H9 (cell line): Measurements from ENCODE around the gene SELENOM. TPM values are rescaled to one million over a fixed set of nuclear protein-coding genes. Genes with fewer than 3 reads are reported as not detected.

Experiments used
- DNase-seq: peaks from one replicate; pipeline ENCODE4 v3.0.0-alpha.2; 2017
- H2AFZ ChIP-seq: one replicate; pipeline ENCODE4 v1.6.1; 2013; ENCODE audit warnings: mild to moderate bottlenecking, low read length, control low read depth, moderate library complexity
- H2AK5ac ChIP-seq: 2 replicates; pipeline ENCODE4 v1.6.1; 2013; ENCODE audit warnings: low read length, control low read depth, mixed read lengths; ENCODE audit not compliant: insufficient read length
- H2BK120ac ChIP-seq: one replicate; pipeline ENCODE4 v1.6.1; 2013; ENCODE audit warnings: low read depth, mild to moderate bottlenecking, low read length, control low read depth, inconsistent platforms; ENCODE audit not compliant: poor library complexity, severe bottlenecking
- H2BK12ac ChIP-seq: 2 replicates; pipeline ENCODE4 v1.6.1; 2013; ENCODE audit warnings: low read length, control low read depth, mixed read lengths, low read depth; ENCODE audit not compliant: insufficient read length
- H2BK15ac ChIP-seq: 2 replicates; pipeline ENCODE4 v1.6.1; 2013; ENCODE audit warnings: low read depth, low read length, control low read depth
- H2BK20ac ChIP-seq: one replicate; pipeline ENCODE4 v1.6.1; 2013; ENCODE audit warnings: low read depth, mild to moderate bottlenecking, low read length, control low read depth, inconsistent platforms; ENCODE audit not compliant: poor library complexity, severe bottlenecking
- H2BK5ac ChIP-seq: 2 replicates; pipeline ENCODE4 v1.6.1; 2013; ENCODE audit warnings: low read length, control low read depth, mixed read lengths; ENCODE audit not compliant: insufficient read length
- H3K14ac ChIP-seq: 2 replicates; pipeline ENCODE4 v1.6.1; 2013; ENCODE audit warnings: low read length, control low read depth; ENCODE audit not compliant: insufficient read depth
- H3K18ac ChIP-seq: 2 replicates; pipeline ENCODE4 v1.6.1; 2013; ENCODE audit warnings: low read depth, mild to moderate bottlenecking, mixed read lengths, low read length, control low read depth; ENCODE audit not compliant: insufficient read length
- H3K23ac ChIP-seq: 2 replicates; pipeline ENCODE4 v1.6.1; 2013; ENCODE audit warnings: low read length, control low read depth, mixed read lengths, low read depth; ENCODE audit not compliant: insufficient read length
- H3K23me2 ChIP-seq: 2 replicates; pipeline ENCODE4 v1.6.1; 2013; ENCODE audit warnings: low read depth, mild to moderate bottlenecking, mixed read lengths, low read length, control low read depth; ENCODE audit not compliant: insufficient read length, poor library complexity, severe bottlenecking
- H3K27ac ChIP-seq: 2 replicates; pipeline ENCODE4 v1.5.1; 2013; ENCODE audit warnings: low read length, control low read depth, mixed read lengths, low read depth; ENCODE audit not compliant: insufficient read length
- H3K27me3 ChIP-seq: 2 replicates; pipeline ENCODE4 v1.6.1; 2013; ENCODE audit warnings: low read length, control low read depth, inconsistent platforms; ENCODE audit not compliant: insufficient read depth
- H3K4ac ChIP-seq: 2 replicates; pipeline ENCODE4 v1.6.1; 2013; ENCODE audit warnings: low read depth, mild to moderate bottlenecking, control low read depth, inconsistent platforms, low read length, moderate library complexity
- H3K4me1 ChIP-seq: 2 replicates; pipeline ENCODE4 v1.6.1; 2013; ENCODE audit warnings: low read length, control low read depth, inconsistent platforms; ENCODE audit not compliant: insufficient read depth
- H3K4me2 ChIP-seq: 2 replicates; pipeline ENCODE4 v1.6.1; 2013; ENCODE audit warnings: low read length, control low read depth, mixed read lengths; ENCODE audit not compliant: insufficient read length, insufficient read depth
- H3K56ac ChIP-seq: 2 replicates; pipeline ENCODE4 v1.6.1; 2013; ENCODE audit warnings: low read depth, mild to moderate bottlenecking, mixed read lengths, low read length, control low read depth; ENCODE audit not compliant: insufficient read length
- H3K79me1 ChIP-seq: 2 replicates; pipeline ENCODE4 v1.6.1; 2013; ENCODE audit warnings: low read depth, mild to moderate bottlenecking, moderate library complexity, low read length, control low read depth, inconsistent platforms; ENCODE audit not compliant: insufficient read depth, poor library complexity, severe bottlenecking
- H3K79me2 ChIP-seq: 2 replicates; pipeline ENCODE4 v1.6.1; 2013; ENCODE audit warnings: low read length, control low read depth, inconsistent platforms; ENCODE audit not compliant: insufficient read depth
- H3K9ac ChIP-seq: 2 replicates; pipeline ENCODE4 v1.6.1; 2013; ENCODE audit warnings: low read length, control low read depth, mixed read lengths; ENCODE audit not compliant: insufficient read length; ENCODE audit errors: extremely low read depth
- H3K9me3 ChIP-seq: one replicate; pipeline ENCODE4 v1.6.1; 2013; ENCODE audit warnings: low read depth, low read length, inconsistent platforms; ENCODE audit not compliant: control insufficient read depth
- H3T11ph ChIP-seq: one replicate; pipeline ENCODE4 v1.6.1; 2013; ENCODE audit warnings: mild to moderate bottlenecking, low read length, control low read depth, inconsistent platforms
- H4K20me1 ChIP-seq: one replicate; pipeline ENCODE4 v1.6.1; 2013; ENCODE audit not compliant: control insufficient read depth, insufficient read length, insufficient read depth
- H4K5ac ChIP-seq: 2 replicates; pipeline ENCODE4 v1.6.1; 2013; ENCODE audit warnings: low read depth, mild to moderate bottlenecking, mixed read lengths, low read length, control low read depth; ENCODE audit not compliant: insufficient read length
- H4K8ac ChIP-seq: replicated peaks from 2 replicates; pipeline ENCODE4 v1.6.1; 2013; ENCODE audit warnings: low read length, control low read depth, mixed read lengths, low read depth; ENCODE audit not compliant: insufficient read length
- H4K91ac ChIP-seq: 2 replicates; pipeline ENCODE4 v1.6.1; 2013; ENCODE audit warnings: low read depth, mild to moderate bottlenecking, moderate library complexity, mixed read lengths, low read length, control low read depth; ENCODE audit not compliant: insufficient read length
- H3K27ac Mint-ChIP-seq, 3 experiments: 2 replicates in 2 of 3; 3 replicates in 1 of 3; pipeline ENCODE4 v1.8.0; 2020 to 2021; ENCODE audit warnings: mixed read lengths in 3 of 3, mild to moderate bottlenecking in 1 of 3, moderate library complexity in 1 of 3
- H3K27me3 Mint-ChIP-seq: 2 replicates; pipeline ENCODE4 v1.8.0; 2021; ENCODE audit warnings: low read depth, mild to moderate bottlenecking, moderate library complexity, mixed read lengths
- H3K36me3 Mint-ChIP-seq, 3 experiments: 2 replicates in 2 of 3; 3 replicates in 1 of 3; pipeline ENCODE4 v1.8.0; 2020 to 2021; ENCODE audit warnings: low read depth in 3 of 3, mixed read lengths in 3 of 3; ENCODE audit not compliant: insufficient read depth in 1 of 3
- H3K4me1 Mint-ChIP-seq, 2 experiments: 2 replicates each; pipeline ENCODE4 v1.8.0; 2020; ENCODE audit warnings: mixed read lengths in 2 of 2
- H3K4me3 Mint-ChIP-seq, 2 experiments: 2 replicates in 1 of 2; 3 replicates in 1 of 2; pipeline ENCODE4 v1.8.0; 2020 to 2021; ENCODE audit warnings: mild to moderate bottlenecking in 2 of 2, mixed read lengths in 2 of 2, moderate library complexity in 1 of 2
- H3K9me3 Mint-ChIP-seq, 2 experiments: 2 replicates in 1 of 2; 3 replicates in 1 of 2; pipeline ENCODE4 v1.8.0; 2020; ENCODE audit warnings: mild to moderate bottlenecking in 2 of 2, mixed read lengths in 2 of 2, moderate library complexity in 1 of 2
- CTCF ChIP-seq: fragments of 200-600 bp; sonication (generic); conservative IDR thresholded peaks from 3 replicates; pipeline ENCODE4 v1.8.0; 2021; ENCODE audit warnings: antibody characterized with exemption, mild to moderate bottlenecking
- WGBS: extraction: QIAGEN DNeasy Blood & Tissue Kit; methylation state at CpG from one replicate; pipeline ENCODE4 v1.1.7; 2013; ENCODE audit warnings: missing lambda C conversion rate, low lambda C conversion rate, mixed read lengths; ENCODE audit not compliant: insufficient read length; ENCODE audit errors: extremely low coverage; 5-methylcytosine and 5-hydroxymethylcytosine counted together
- total RNA-seq: library from RNA; stranded (reverse); gene quantifications from 2 replicates; pipeline ENCODE4 v1.2.1, GENCODE V29; 2021

SELENOM gene
- total RNA-seq, 1 experiment from 2014 or later: 18.6 TPM

- H3K27ac Mint-ChIP-seq: no peak overlapping the region
- H3K4me1 Mint-ChIP-seq: peaks cover 0 to 4% of the 10 kb centered on the region in 2 experiments; a peak in 2 of 4 replicates
- TF ChIP-seq CTCF: peak; percentile 56
- H2BK20ac ChIP-seq: no peak overlapping the region
- H4K5ac ChIP-seq: no peak overlapping the region
- WGBS: no CpG with 5 or more reads among the region's 3 CpGs
- H3K36me3 Mint-ChIP-seq: peaks cover 0 to 13% (median 5%) of the 10 kb centered on the region in 3 experiments; a peak in 3 of 7 replicates
- H3K23me2 ChIP-seq: no peaks in the 10 kb centered on the region
- H3K27ac ChIP-seq: no peak overlapping the region
- H3K56ac ChIP-seq: no peak overlapping the region
- no peaks in the 10 kb centered on the region for H4K20me1 ChIP-seq
- no peak overlapping the region for H2BK12ac ChIP-seq
- no peak overlapping the region for H3K4me2 ChIP-seq
- no peak overlapping the region for H3K4ac ChIP-seq
- no peaks in the 10 kb centered on the region for H3K79me2 ChIP-seq
- no peak overlapping the region for H3K23ac ChIP-seq
- no peak overlapping the region for H2BK5ac ChIP-seq
- H3T11ph ChIP-seq: no peak overlapping the region
- H3K9ac ChIP-seq: no peak overlapping the region
- no peak overlapping the region for H2AK5ac ChIP-seq
- no peaks in the 10 kb centered on the region for H3K79me1 ChIP-seq
- H2BK120ac ChIP-seq: no peak overlapping the region
- H2AFZ ChIP-seq: no peak overlapping the region
- no peak overlapping the region for H3K4me3 Mint-ChIP-seq
- DNase-seq: no peak
- H2BK15ac ChIP-seq: no peak overlapping the region
- H3K14ac ChIP-seq: no peak overlapping the region
- peaks cover 5% of the 10 kb centered on the region for H3K9me3 ChIP-seq
- H4K8ac ChIP-seq: no peak overlapping the region
- no peaks in the 10 kb centered on the region for H3K4me1 ChIP-seq
- no peak overlapping the region for H3K18ac ChIP-seq
- H3K27me3 ChIP-seq: no peaks in the 10 kb centered on the region
- peaks cover 19% of the 10 kb centered on the region in 2 experiments for H3K9me3 Mint-ChIP-seq
- H4K91ac ChIP-seq: no peak overlapping the region
- H3K27me3 Mint-ChIP-seq: peaks cover 33% of the 10 kb centered on the region
Measured at GRCh38 chr22:31150615-31151014, 43.2 kb upstream of the SELENOM start.
